Stimulated activated CD4-positive, alpha-beta T cell treated with anti-CD3 and anti-CD28 coated beads, Interleukin-2, amount 100 ng/mL, for 24 hours (primary cell): ENCODE measurements around the gene HIVEP2.
"Not testable (repeated sequence)": the region's sequence is repeated elsewhere in the genome, so short reads cannot be mapped to it uniquely, and the experiment has no call there.

Experiments used
- DNase-seq, 2 donors: peaks; one replicate each; pipeline ENCODE4 v3.0.0-alpha.2; 2020

The HIVEP2 gene, protein sequence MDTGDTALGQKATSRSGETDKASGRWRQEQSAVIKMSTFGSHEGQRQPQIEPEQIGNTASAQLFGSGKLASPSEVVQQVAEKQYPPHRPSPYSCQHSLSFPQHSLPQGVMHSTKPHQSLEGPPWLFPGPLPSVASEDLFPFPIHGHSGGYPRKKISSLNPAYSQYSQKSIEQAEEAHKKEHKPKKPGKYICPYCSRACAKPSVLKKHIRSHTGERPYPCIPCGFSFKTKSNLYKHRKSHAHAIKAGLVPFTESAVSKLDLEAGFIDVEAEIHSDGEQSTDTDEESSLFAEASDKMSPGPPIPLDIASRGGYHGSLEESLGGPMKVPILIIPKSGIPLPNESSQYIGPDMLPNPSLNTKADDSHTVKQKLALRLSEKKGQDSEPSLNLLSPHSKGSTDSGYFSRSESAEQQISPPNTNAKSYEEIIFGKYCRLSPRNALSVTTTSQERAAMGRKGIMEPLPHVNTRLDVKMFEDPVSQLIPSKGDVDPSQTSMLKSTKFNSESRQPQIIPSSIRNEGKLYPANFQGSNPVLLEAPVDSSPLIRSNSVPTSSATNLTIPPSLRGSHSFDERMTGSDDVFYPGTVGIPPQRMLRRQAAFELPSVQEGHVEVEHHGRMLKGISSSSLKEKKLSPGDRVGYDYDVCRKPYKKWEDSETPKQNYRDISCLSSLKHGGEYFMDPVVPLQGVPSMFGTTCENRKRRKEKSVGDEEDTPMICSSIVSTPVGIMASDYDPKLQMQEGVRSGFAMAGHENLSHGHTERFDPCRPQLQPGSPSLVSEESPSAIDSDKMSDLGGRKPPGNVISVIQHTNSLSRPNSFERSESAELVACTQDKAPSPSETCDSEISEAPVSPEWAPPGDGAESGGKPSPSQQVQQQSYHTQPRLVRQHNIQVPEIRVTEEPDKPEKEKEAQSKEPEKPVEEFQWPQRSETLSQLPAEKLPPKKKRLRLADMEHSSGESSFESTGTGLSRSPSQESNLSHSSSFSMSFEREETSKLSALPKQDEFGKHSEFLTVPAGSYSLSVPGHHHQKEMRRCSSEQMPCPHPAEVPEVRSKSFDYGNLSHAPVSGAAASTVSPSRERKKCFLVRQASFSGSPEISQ (N-terminal part only)

GRCh38 chr6:142945049-142945445 is at the start of gene HIVEP2:
Gene HIVEP2, minus strand, starts transcription at chr6:142945176. Its CDS starts 170,438 bp downstream, at chr6:142774738.
- peak; percentile 91 for DNase-seq

GRCh38 chr6:142993977-142994376 is 49.0 kb upstream of the HIVEP2 start:
- no peak for DNase-seq

DNA sequence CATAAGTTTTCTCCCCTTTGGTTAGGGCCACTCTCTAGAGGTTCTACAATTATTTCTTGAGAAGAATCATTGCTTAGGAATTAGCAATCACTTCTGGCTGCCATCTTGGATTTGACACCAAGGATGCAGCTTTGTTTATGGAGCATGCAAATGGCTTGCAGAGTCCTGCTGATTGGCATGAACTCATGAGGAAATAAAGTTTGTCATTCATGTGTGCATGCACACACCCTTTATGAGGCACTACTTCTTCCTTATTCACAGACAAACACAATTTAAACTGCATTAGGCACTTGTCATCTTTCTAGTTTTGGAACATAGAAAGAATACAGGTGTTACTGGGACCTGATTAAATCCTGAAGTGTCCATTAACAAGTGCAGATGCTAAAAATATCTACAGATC is 42.5 kb upstream of the HIVEP2 start:
- no peak for DNase-seq

DNA sequence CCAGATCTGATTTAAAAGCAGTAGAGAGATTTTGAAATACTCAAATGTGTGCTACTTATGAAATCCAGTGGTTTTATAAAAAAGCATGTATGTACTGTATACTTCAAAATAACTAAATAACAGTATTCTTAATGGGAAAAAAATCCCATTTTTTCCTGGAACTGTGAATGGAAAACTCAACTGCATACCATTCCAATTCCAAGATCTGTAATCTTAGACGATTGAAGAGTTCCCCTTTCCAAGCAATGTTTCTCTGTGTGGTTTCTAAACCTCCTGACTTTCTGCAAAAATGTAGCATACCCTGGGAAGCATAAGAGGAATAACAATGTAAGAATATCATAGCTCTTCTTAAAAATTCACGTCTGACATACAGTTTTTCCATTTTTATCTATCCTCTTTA is 40.3 kb upstream of the HIVEP2 start:
- DNase-seq, result no peak

- no peak for DNase-seq
Observed at GRCh38 chr6:142984386-142984785, 39.4 kb upstream of the HIVEP2 start.

DNA sequence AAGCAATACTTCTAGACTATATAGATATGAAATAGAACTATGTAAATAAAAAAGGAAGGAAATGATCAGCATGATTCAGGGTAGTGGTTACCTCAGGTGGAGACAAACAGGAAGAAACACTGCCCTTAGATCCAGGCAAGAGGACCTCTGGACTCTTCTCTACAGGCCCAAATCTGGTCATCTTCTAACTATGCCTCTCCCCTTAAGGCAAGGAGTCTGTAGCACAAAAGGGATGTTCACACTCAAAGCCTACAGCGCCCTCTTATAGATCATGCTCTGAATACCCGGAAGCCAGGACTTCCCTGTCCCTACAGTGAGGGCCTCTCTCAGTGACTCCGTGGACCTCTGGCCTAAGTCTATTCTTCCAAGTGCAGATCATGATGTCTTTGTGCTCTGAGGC is 30.4 kb upstream of the HIVEP2 start:
- DNase-seq, result no peak

DNA sequence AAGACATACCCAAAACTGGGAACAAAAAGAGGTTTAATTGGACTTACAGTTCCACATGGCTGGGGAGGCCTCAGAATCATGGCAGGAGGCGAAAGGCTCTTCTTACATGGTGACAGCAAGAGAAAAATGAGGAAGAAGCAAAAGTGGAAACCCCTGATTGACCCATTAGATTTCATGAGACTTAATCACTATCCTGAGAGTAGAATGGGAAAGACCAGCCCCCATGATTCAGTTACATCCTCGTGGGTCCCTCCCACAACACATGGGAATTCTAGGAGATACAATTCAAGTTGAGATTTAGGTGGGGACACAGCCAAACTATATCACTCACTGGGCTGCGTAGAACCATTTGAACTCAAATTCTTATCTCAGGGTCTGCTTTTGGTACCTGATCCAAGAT is 26.0 kb upstream of the HIVEP2 start:
- not testable (repeated sequence) for DNase-seq

- no peak for DNase-seq
Observed at GRCh38 chr6:142968601-142969000, 23.6 kb upstream of the HIVEP2 start.

DNA sequence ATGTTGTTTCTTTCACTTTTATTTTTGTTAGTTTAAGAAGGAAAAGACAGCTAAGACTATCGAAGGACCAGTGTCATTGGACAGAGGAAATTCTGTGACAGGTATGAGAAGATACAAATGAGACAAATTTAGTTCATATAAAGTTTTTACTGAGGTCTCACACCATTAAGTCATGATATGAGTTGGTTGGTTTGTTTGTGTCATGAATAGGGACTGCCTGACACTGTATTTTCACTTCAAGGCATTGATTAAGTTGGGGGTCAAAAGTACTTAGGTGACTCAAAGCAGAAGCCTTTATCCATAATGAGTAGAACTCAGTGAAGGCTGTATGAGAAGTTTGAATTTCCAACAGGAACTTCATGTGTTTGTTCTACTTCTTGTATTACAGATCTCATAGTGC is 21.3 kb upstream of the HIVEP2 start:
- DNase-seq, result no peak

DNA sequence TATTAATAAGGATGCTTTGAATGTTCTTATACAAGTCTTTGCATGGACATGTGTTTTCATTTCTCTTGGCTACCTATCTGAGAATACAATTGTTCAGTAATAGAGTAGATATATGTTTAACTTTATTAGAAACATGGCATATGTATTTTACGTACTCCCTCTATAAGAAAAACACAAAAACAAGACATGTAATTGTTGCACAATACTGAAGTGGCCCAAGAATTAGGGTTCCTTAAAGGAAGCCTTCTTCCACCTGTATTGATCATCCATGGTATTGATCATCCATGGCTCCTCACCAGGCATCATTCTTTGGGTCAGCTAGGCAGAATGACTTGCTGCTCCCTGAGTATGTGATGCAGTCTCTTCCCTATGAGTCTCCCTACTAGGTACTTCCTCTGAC is 20.2 kb upstream of the HIVEP2 start:
- DNase-seq, result no peak

- DNase-seq, result no peak
Observed at GRCh38 chr6:142960098-142960497, 15.1 kb upstream of the HIVEP2 start.

- no peak for DNase-seq
Observed at GRCh38 chr6:142958343-142958742, 13.4 kb upstream of the HIVEP2 start.

GRCh38 chr6:142956726-142957125 is 11.8 kb upstream of the HIVEP2 start:
- DNase-seq, result no peak

- DNase-seq, result no peak
Observed at GRCh38 chr6:142954844-142955243, 9.9 kb upstream of the HIVEP2 start.

GRCh38 chr6:142953373-142954273 is 8.6 kb upstream of the HIVEP2 start:
- no peak for DNase-seq

DNA sequence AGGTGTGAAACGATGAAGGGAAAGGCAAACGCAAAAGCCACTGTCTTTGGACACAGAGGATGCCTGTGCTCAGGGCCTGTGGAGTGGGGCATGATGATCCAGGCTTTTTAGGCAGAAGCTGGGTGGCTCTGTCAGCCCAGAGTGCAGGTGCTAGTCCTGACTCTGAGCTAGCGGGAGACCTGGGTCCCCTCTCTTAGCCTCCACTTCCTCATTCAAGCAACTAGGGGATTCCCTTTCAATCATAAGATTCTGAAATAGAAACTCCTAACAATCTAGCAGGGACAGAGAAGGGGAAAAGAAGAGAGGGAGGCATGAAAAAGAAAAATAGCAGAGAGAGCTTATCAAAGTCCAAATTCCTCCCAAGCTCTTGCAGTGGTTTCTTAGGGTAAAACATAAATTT is 7.6 kb upstream of the HIVEP2 start:
- DNase-seq, result no peak

DNA sequence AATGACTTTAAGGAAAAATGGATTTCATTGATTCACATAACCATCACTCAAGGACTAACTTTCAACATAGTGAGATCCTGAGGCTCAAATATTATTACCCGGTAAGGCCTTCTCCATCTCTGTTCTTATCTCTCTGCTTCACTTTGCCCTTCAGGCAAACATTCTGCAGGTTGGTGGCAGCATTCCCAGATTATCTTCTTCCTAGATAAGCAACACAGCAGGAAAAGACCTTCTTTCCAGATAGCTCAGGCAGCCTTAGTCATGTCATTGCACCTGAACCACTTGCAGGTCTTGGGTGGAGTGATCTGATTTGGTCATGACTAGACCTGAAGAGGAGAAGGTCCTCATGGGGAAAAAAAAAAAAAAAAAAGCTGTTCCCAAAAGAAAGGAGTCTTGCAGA is 5.3 kb upstream of the HIVEP2 start:
- DNase-seq, result no peak

GRCh38 chr6:142947714-142948480 is 2.9 kb upstream of the HIVEP2 start:
- DNase-seq, result peak in 1 of 2 donors; percentile 33

DNA sequence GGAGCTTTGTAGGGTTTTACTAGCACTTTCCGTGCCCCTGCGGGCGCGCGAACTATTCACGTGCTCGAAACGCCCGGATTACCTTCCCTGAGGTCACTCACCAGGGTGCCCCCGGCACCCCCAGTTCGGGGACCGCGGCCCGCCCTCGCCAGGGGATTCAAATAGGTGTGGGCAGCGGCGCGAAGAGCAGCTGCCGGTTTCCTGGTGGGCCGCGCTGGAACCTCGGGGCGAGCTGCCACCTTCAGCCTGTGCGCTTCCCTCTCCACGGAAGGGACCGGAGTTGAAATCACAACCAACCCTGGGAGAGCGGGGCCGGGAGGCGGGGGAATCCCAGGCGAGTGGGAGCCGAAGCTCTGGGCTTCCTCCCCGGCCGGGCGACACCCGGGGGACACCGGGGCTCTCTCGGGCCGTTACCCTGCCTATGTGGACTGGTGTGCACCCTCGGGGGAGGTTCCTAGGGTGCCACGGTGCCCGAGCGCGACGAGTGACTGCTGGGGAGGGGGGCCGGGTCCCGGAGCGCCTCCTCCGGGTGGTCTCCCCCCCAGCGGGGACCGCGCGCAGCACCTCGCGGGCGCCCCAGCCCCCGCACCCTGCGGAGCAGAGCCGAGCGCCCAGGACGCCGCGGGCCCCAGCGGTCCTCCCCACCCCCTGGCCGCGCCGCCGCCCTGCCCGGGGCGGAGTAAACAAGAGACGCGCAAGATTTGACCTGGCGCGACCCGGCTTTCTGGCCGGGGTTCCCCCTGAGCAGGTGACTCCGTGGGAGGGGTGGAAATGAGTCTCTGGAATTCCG is 2.1 kb upstream of the HIVEP2 start:
- DNase-seq, result peak; percentile 79 to 80

DNA sequence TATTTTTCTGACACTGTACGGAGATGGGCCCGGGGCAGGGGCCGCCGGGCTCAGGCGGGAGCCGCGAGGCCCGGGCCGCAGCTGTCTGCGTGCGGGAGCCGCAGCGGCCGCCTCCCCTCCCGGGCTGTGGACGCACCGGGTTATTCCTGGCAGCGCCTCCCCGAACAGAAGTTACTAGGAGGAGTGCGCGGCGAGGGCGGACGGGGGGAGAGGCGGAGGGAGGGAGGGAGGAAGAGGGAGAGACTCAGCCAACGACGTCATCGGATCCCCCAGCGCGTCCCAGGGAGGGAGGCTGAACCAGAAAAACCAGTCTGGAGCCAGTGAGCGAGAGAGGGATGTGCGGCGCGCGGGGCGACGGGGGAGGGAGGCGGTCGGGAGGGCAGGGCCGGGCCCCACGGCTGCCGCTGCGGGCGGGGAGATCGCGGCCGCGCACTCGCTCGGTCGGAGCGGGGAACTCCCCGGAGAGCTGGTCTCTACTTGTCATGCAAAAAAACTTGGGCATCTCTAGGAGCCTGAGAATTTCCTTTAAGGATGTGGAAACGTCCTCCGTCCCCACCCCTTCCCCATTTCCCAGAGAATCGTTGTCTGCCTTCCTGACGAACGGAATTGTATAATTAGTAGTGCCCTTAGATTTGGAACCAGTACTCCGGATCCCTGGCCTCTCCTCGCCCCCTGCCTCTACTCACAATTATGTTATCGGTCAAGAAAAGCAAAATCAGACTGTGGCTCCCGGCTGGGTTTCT is 1.4 kb upstream of the HIVEP2 start:
- DNase-seq, result peak; percentile 89 to 90
